IMR-90 (cell line): ENCODE data around the gene AKAP1. TPM values are rescaled to one million over a fixed set of nuclear protein-coding genes. Genes with fewer than 3 reads are reported as not detected.

Source experiments
- ATAC-seq: fragments of 200-7000 bp; cut with Tn5 transposase; 2 replicates; pipeline ENCODE4 v1.9.1; 2020; ENCODE audit warnings: low read depth, mild to moderate bottlenecking, moderate library complexity
- BruUV-seq: library from RNA; stranded (reverse); fragments of 400-500 nt; replicated peaks from 2 replicates; lab custom pipeline; 2021; lab: Mats Ljungman, UMichigan
- CTCF ChIA-PET: fragments of 300-600 bp; formaldehyde crosslinking; extraction: SDS; loops from one replicate; lab custom pipeline; 2021; ENCODE audit warnings: antibody characterized with exemption; lab: Yijun Ruan, JAX
- POLR2A ChIA-PET: fragments of 300-600 bp; sonication (Branson Sonifier 250); formaldehyde crosslinking; loops from one replicate; lab custom pipeline; 2022; ENCODE audit warnings: antibody characterized with exemption; ENCODE audit not compliant: unreplicated experiment; lab: Charles Lee
- DNase-seq: peaks from one replicate; pipeline ENCODE4 v3.0.0; 2013
- H2AFZ ChIP-seq: replicated peaks from 2 replicates; pipeline ENCODE3; 2013; ENCODE audit warnings: low read length, mild to moderate bottlenecking; ENCODE audit not compliant: poor library complexity
- H2AK5ac ChIP-seq: 2 replicates; pipeline ENCODE4 v1.6.1; 2013; ENCODE audit warnings: low read depth, low read length, inconsistent platforms
- H2AK9ac ChIP-seq: replicated peaks from 2 replicates; pipeline ENCODE3; 2013; ENCODE audit warnings: mild to moderate bottlenecking, low read depth, low read length, moderate library complexity; ENCODE audit not compliant: poor library complexity
- H2BK120ac ChIP-seq: 2 replicates; pipeline ENCODE4 v1.6.1; 2013; ENCODE audit warnings: low read depth, low read length, inconsistent platforms
- H2BK15ac ChIP-seq: 3 replicates; pipeline ENCODE4 v1.6.1; 2013; ENCODE audit warnings: low read depth, low read length, inconsistent platforms
- H2BK20ac ChIP-seq: 2 replicates; pipeline ENCODE4 v1.6.1; 2013; ENCODE audit warnings: low read depth, mild to moderate bottlenecking, inconsistent platforms, low read length, moderate library complexity
- H2BK5ac ChIP-seq: 2 replicates; pipeline ENCODE4 v1.6.1; 2013; ENCODE audit warnings: mild to moderate bottlenecking, low read depth, low read length, inconsistent platforms; ENCODE audit not compliant: poor library complexity, severe bottlenecking
- H3K14ac ChIP-seq: replicated peaks from 2 replicates; pipeline ENCODE4 v1.6.1; 2013; ENCODE audit warnings: low read depth, low read length, inconsistent platforms
- H3K18ac ChIP-seq: 2 replicates; pipeline ENCODE4 v1.6.1; 2013; ENCODE audit warnings: low read depth, low read length, control low read depth
- H3K23ac ChIP-seq: 2 replicates; pipeline ENCODE4 v1.6.1; 2013; ENCODE audit warnings: low read depth, low read length, inconsistent platforms
- H3K27ac ChIP-seq: 2 replicates; pipeline ENCODE4 v1.5.1; 2013; ENCODE audit warnings: mild to moderate bottlenecking, control low read depth, low read length; ENCODE audit not compliant: insufficient read depth
- H3K27me3 ChIP-seq: 2 replicates; pipeline ENCODE4 v1.6.1; 2013; ENCODE audit warnings: low read length; ENCODE audit not compliant: control insufficient read depth, insufficient read depth
- H3K36me3 ChIP-seq: 2 replicates; pipeline ENCODE4 v1.6.1; 2013; ENCODE audit warnings: low read length, mixed read lengths; ENCODE audit not compliant: control insufficient read depth, insufficient read depth
- H3K4ac ChIP-seq: 2 replicates; pipeline ENCODE4 v1.6.1; 2013; ENCODE audit warnings: low read depth, low read length, inconsistent platforms
- H3K4me1 ChIP-seq: 2 replicates; pipeline ENCODE4 v1.6.1; 2013; ENCODE audit warnings: low read length, mixed read lengths; ENCODE audit not compliant: control insufficient read depth, insufficient read depth
- H3K4me2 ChIP-seq: 2 replicates; pipeline ENCODE4 v1.6.1; 2013; ENCODE audit warnings: low read depth, mild to moderate bottlenecking, control low read depth, low read length, moderate library complexity
- H3K4me3 ChIP-seq: 2 replicates; pipeline ENCODE4 v1.5.1; 2013; ENCODE audit warnings: low read depth, mild to moderate bottlenecking, control low read depth, low read length, moderate library complexity; ENCODE audit not compliant: insufficient read depth
- H3K56ac ChIP-seq: 2 replicates; pipeline ENCODE4 v1.6.1; 2013; ENCODE audit warnings: low read length, inconsistent platforms; ENCODE audit not compliant: insufficient read depth; ENCODE audit errors: extremely low read depth
- H3K79me1 ChIP-seq, 2 experiments: 2 replicates each; pipeline ENCODE4 v1.6.1; 2013; ENCODE audit warnings: low read length in 2 of 2, inconsistent platforms in 1 of 2, low read depth in 1 of 2
- H3K9ac ChIP-seq: 2 replicates; pipeline ENCODE4 v1.6.1; 2013; ENCODE audit warnings: low read depth, low read length, control low read depth
- H3K9me1 ChIP-seq: 2 replicates; pipeline ENCODE4 v1.6.1; 2013; ENCODE audit warnings: low read length, inconsistent platforms; ENCODE audit not compliant: insufficient read depth
- H3K9me3 ChIP-seq: 2 replicates; pipeline ENCODE4 v1.6.1; 2013; ENCODE audit warnings: low read length; ENCODE audit not compliant: control insufficient read depth, insufficient read depth
- H4K20me1 ChIP-seq: 2 replicates; pipeline ENCODE4 v1.6.1; 2013; ENCODE audit warnings: low read length, inconsistent platforms; ENCODE audit not compliant: insufficient read depth
- H4K5ac ChIP-seq: 2 replicates; pipeline ENCODE4 v1.6.1; 2013; ENCODE audit warnings: mild to moderate bottlenecking, low read depth, low read length, control low read depth
- H4K8ac ChIP-seq, 2 experiments: 2 replicates each; pipeline ENCODE4 v1.6.1; 2013; ENCODE audit warnings: low read depth in 2 of 2, low read length in 2 of 2, control low read depth in 1 of 2, inconsistent platforms in 1 of 2
- H4K91ac ChIP-seq: 2 replicates; pipeline ENCODE4 v1.6.1; 2013; ENCODE audit warnings: low read depth, low read length, inconsistent platforms; ENCODE audit not compliant: insufficient read depth
- CHD1 ChIP-seq: IDR thresholded peaks from 2 replicates; pipeline ENCODE4 v1.6.1; 2012; ENCODE audit warnings: low read depth, low read length, improper control_type of control experiment
- MAFK ChIP-seq: IDR thresholded peaks from 2 replicates; pipeline ENCODE4 v1.6.1; 2012; ENCODE audit warnings: low read depth, low read length, improper control_type of control experiment
- MAZ ChIP-seq: IDR thresholded peaks from 2 replicates; pipeline ENCODE4 v1.6.1; 2012; ENCODE audit warnings: low read depth, mild to moderate bottlenecking, low read length, improper control_type of control experiment, moderate library complexity, borderline replicate concordance
- WGBS, 2 experiments: methylation state at CpG; one replicate each; pipeline versions ENCODE4 v1.1.5 to v1.1.7; 2013; ENCODE audit warnings: missing lambda C conversion rate in 2 of 2; ENCODE audit not compliant: insufficient read length in 1 of 2; ENCODE audit errors: extremely low coverage in 2 of 2; 5-methylcytosine and 5-hydroxymethylcytosine counted together
- dilution Hi-C: fragments of 300-500 bp; cut with HindIII; formaldehyde crosslinking; loops from one replicate; pipeline ENCODE4 v1.14.3; 2018; ENCODE audit warnings: low sequenced_read_pairs; ENCODE audit not compliant: unreplicated experiment
- in situ Hi-C: fragments of 300-500 bp; cut with MboI; formaldehyde crosslinking; loops from 3 replicates; pipeline ENCODE4 v1.14.3; 2019; ENCODE audit warnings: low sequenced_read_pairs, inconsistent platforms, mixed read lengths
- intact Hi-C: fragments of 100-400 bp; cut with micrococcal nuclease; formaldehyde crosslinking; loops from 2 replicates; pipeline ENCODE4 v1.10.0; 2022
- polyA plus RNA-seq, 3 experiments: library from polyadenylated mRNA; depleted of rRNA; stranded (reverse); fragments of >200 nt; gene quantifications; 2 replicates each; pipeline ENCODE4 v1.2.3, GENCODE V29; 2012; ENCODE audit warnings: low replicate concordance in 1 of 3
- total RNA-seq: library from RNA; depleted of rRNA; stranded (reverse); fragments of >200 nt; gene quantifications from 2 replicates; pipeline ENCODE4 v1.2.3, GENCODE V29; 2012

AKAP1 gene
- total and polyA plus RNA-seq, 2 of the 4 experiments (the other 2 are of a cell fraction) = 10.2 to 17.4 TPM

DNA sequence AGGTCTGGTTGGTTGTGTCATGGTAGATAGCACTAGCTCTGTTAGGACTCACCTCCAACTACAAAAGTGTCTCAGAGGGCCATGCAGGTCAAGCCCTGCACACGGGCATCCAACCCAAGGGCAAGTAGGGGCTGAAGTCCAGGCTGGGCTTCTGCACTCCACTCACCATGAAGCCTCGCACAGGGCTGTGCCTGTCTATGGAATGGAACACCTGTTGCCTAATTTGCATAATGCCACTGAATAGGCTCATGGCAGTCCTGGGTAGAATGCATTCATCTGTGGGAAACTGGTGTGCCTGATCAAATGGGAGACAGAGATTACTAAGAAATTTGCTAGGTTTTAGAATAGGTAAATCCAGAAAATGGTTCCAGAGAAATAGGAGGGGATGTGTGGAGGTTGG is 8.0 kb upstream of the AKAP1 start:
- H3K9me3 ChIP-seq = no peaks in the 10 kb centered on the region
- H3K79me1 ChIP-seq = no peaks in the 10 kb centered on the region
- peaks cover 7% of the 10 kb centered on the region for H3K27me3 ChIP-seq
- H3K56ac ChIP-seq = no peak overlapping the region
- no peak overlapping the region for H4K8ac ChIP-seq
- ATAC-seq = no peak
- no peak overlapping the region for H3K4me2 ChIP-seq
- no peak for TF ChIP-seq MAZ
- no peak for TF ChIP-seq CHD1
- TF ChIP-seq MAFK = no peak
- no TSS peak for BruUV-seq
- no peak overlapping the region for H3K18ac ChIP-seq
- no peak overlapping the region for H3K14ac ChIP-seq
- intact Hi-C loops (no loop called here), in situ Hi-C loops (no loop called here), dilution Hi-C loops (no loop called here)
- no peak overlapping the region for H2BK120ac ChIP-seq
- no peaks in the 10 kb centered on the region for H4K20me1 ChIP-seq
- no peaks in the 10 kb centered on the region for H3K4me1 ChIP-seq
- no peak overlapping the region for H3K4me3 ChIP-seq
- H4K5ac ChIP-seq = no peak overlapping the region
- H3K23ac ChIP-seq = no peak overlapping the region
- H3K36me3 ChIP-seq = no peaks in the 10 kb centered on the region
- no peak overlapping the region for H2BK15ac ChIP-seq
- H3K27ac ChIP-seq = no peak overlapping the region
- no peak overlapping the region for H3K4ac ChIP-seq
- no peak overlapping the region for H3K9ac ChIP-seq
- DNase-seq = no peak
- no peak overlapping the region for H2AFZ ChIP-seq
- no peaks in the 10 kb centered on the region for H3K9me1 ChIP-seq
- no peak overlapping the region for H2AK9ac ChIP-seq
- ChIA-PET POLR2A (no interaction called here), CTCF (no interaction called here)
- no peak overlapping the region for H2AK5ac ChIP-seq
- no peak overlapping the region for H4K91ac ChIP-seq
- 80% methylated on average over 1 of the region's 2 CpGs; no CpG with 5 or more reads in 1 of the 2 experiments for WGBS, 2 experiments
- H2BK5ac ChIP-seq = no peak overlapping the region
- H2BK20ac ChIP-seq = no peak overlapping the region
